Measurements from ENCODE around the gene ZNF816.

The ZNF816 gene

DNA sequence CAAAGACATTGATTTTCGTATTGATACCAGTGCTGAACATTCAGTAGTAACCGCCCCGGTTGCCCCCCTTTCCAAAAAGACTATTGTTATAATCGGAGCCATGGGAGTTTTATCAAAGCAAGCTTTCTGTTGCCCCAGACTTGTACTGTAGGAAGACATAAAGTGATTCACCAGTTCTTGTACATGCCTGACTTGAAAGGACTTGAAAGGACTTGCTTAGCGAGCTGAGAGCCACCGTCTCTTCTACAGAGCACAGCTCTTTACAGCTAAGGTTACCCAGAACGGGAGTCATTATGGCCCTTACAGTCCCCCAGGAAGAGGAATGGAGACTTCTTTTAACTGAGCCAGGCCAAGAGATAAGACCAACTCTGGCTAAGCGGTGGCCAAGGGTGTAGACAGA, 5.1 kb downstream of the ZNF816 start:
- no peaks in the 10 kb centered on the region for H4K20me1 ChIP-seq (ENCODE audit: insufficient read depth, low read length)
- H3K9me2 ChIP-seq (replicated peaks; ENCODE audit: insufficient read depth, low read length), result no peaks in the 10 kb centered on the region
- no peaks in the 10 kb centered on the region for H3K27me3 ChIP-seq (replicated peaks; ENCODE audit: insufficient read depth, low read length)
- no peaks in the 10 kb centered on the region for H3K79me2 ChIP-seq (ENCODE audit: low read length)
- DNase-seq, result no peak
- no peaks in the 10 kb centered on the region for H3K36me3 ChIP-seq (replicated peaks; ENCODE audit: insufficient read depth, low read length)
- no peak overlapping the region for H3K27ac ChIP-seq (ENCODE audit: low read length)
- TF ChIP-seq, protein P1, sequence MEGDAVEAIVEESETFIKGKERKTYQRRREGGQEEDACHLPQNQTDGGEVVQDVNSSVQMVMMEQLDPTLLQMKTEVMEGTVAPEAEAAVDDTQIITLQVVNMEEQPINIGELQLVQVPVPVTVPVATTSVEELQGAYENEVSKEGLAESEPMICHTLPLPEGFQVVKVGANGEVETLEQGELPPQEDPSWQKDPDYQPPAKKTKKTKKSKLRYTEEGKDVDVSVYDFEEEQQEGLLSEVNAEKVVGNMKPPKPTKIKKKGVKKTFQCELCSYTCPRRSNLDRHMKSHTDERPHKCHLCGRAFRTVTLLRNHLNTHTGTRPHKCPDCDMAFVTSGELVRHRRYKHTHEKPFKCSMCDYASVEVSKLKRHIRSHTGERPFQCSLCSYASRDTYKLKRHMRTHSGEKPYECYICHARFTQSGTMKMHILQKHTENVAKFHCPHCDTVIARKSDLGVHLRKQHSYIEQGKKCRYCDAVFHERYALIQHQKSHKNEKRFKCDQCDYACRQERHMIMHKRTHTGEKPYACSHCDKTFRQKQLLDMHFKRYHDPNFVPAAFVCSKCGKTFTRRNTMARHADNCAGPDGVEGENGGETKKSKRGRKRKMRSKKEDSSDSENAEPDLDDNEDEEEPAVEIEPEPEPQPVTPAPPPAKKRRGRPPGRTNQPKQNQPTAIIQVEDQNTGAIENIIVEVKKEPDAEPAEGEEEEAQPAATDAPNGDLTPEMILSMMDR (IDR thresholded peaks at IDR 0.05; ENCODE audit: low read length), result no peak
- no peak for TF ChIP-seq EZH2phosphoT487 (IDR thresholded peaks at IDR 0.05; ENCODE audit: low read length)
- no peak for TF ChIP-seq EZH2 (optimal IDR thresholded peaks at IDR 0.05; ENCODE audit: low read depth, low read length)
- no peak overlapping the region for H3K9ac ChIP-seq (ENCODE audit: low read length)
- no peaks in the 10 kb centered on the region for H3K9me3 ChIP-seq (replicated peaks; ENCODE audit: insufficient read depth, low read length)
- H3K4me1 ChIP-seq (ENCODE audit: low read length), result no peaks in the 10 kb centered on the region
- H3F3A ChIP-seq (ENCODE audit: insufficient read depth, low read length), result no peaks in the 10 kb centered on the region
- H3K4me2 ChIP-seq (ENCODE audit: low read depth, low read length), result no peak overlapping the region
- no peak overlapping the region for H2AFZ ChIP-seq (ENCODE audit: low read length)
- no peak overlapping the region for H3K4me3 ChIP-seq (ENCODE audit: low read length)

DNA sequence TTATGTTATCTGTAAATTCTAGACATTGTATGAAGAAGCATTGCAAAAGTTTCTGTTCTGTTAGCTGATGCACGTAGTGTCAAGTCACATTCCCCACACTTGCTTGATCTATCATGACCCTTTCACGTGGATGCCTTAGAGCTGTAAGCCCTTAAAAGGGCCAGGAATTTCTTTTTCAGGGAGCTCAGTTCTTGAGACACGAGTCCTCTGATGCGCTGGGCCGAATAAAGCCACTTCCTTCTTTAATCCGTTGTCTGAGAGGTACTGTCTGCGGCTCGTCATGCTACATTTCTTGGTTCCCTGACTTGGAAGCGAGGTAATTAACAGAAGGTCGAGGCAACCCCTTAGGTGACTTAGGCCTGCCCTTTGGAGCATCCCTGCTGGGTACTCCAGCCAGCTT, 5.8 kb downstream of the ZNF816 start:
- Histone ChIP-seq H3K9ac (ENCODE audit: low read length) (no peak overlapping the region), H3K4me3 (ENCODE audit: low read length) (no peak overlapping the region), H3K4me2 (ENCODE audit: low read depth, low read length) (no peak overlapping the region), H4K20me1 (ENCODE audit: insufficient read depth, low read length) (no peaks in the 10 kb centered on the region), H3K4me1 (ENCODE audit: low read length) (no peaks in the 10 kb centered on the region), H3K9me3 (replicated peaks; ENCODE audit: insufficient read depth, low read length) (no peaks in the 10 kb centered on the region), H3K9me2 (replicated peaks; ENCODE audit: insufficient read depth, low read length) (no peaks in the 10 kb centered on the region), H3K27me3 (replicated peaks; ENCODE audit: insufficient read depth, low read length) (no peaks in the 10 kb centered on the region), H2AFZ (ENCODE audit: low read length) (no peak overlapping the region), H3K79me2 (ENCODE audit: low read length) (no peaks in the 10 kb centered on the region), H3F3A (ENCODE audit: insufficient read depth, low read length) (no peaks in the 10 kb centered on the region), H3K36me3 (replicated peaks; ENCODE audit: insufficient read depth, low read length) (no peaks in the 10 kb centered on the region), H3K27ac (ENCODE audit: low read length) (no peak overlapping the region)
- TF ChIP-seq, protein P1 (IDR thresholded peaks at IDR 0.05; ENCODE audit: low read length), result no peak
- TF ChIP-seq EZH2 (optimal IDR thresholded peaks at IDR 0.05; ENCODE audit: low read depth, low read length) (no peak), EZH2phosphoT487 (IDR thresholded peaks at IDR 0.05; ENCODE audit: low read length) (no peak)
- DNase-seq, result no peak

DNA sequence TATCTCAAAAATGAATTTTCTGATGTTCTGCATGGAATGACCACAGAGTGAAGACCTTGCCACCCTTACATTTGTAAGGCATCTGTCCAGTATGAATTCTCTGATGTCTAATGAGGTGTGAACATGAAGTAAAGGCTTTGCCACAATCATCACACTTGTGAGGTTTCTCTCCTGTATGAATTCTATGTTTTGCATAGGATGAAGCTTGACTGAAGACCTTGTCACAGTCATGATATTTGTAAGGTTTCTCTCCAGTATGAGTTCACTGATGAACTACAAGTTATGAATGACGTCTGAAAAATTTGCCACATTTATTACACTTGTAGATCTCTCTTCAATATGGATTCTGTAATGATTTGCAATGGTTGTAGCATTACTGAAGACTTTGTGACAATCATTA, 13.3 kb downstream of the ZNF816 start:
- Histone ChIP-seq H3K9me3 (replicated peaks; ENCODE audit: insufficient read depth, low read length) (no peaks in the 10 kb centered on the region), H3K4me1 (ENCODE audit: low read length) (no peaks in the 10 kb centered on the region), H3K36me3 (replicated peaks; ENCODE audit: insufficient read depth, low read length) (no peaks in the 10 kb centered on the region), H3F3A (ENCODE audit: insufficient read depth, low read length) (no peaks in the 10 kb centered on the region), H4K20me1 (ENCODE audit: insufficient read depth, low read length) (no peaks in the 10 kb centered on the region), H3K27me3 (replicated peaks; ENCODE audit: insufficient read depth, low read length) (no peaks in the 10 kb centered on the region), H3K9me2 (replicated peaks; ENCODE audit: insufficient read depth, low read length) (no peaks in the 10 kb centered on the region), H3K79me2 (ENCODE audit: low read length) (no peaks in the 10 kb centered on the region), H3K9ac (ENCODE audit: low read length) (no peak overlapping the region), H3K4me3 (ENCODE audit: low read length) (no peak overlapping the region), H2AFZ (ENCODE audit: low read length) (no peak overlapping the region), H3K27ac (ENCODE audit: low read length) (no peak overlapping the region), H3K4me2 (ENCODE audit: low read depth, low read length) (no peak overlapping the region)
- DNase-seq, result no peak
- TF ChIP-seq EZH2 (optimal IDR thresholded peaks at IDR 0.05; ENCODE audit: low read depth, low read length) (no peak), EZH2phosphoT487 (IDR thresholded peaks at IDR 0.05; ENCODE audit: low read length) (no peak)
- TF ChIP-seq, protein P1 (IDR thresholded peaks at IDR 0.05; ENCODE audit: low read length), result no peak
